Measurements from ENCODE around the gene INTS3.
A peak's percentile ranks its signal among the peaks of the same experiment; 100 is the strongest.

GRCh38 chr1:153727463-153728304, at the start of gene INTS3:
- TF ChIP-seq CTCF (IDR thresholded peaks at IDR 0.05) (peak in 3 of 6 experiments; percentile 4 to 14 (median 13)), POLR2A (IDR thresholded peaks at IDR 0.05) (peak in 2 of 4 donors; percentile 39 to 59)
